Pancreas (tissue), 10 donors: ENCODE results near the gene PTPRD. TPM values are rescaled to one million over a fixed set of nuclear protein-coding genes. Genes with fewer than 3 reads are reported as not detected.

Experiments used
- ATAC-seq, 4 donors: fragments of 200-7000 bp; cut with Tn5 transposase; one replicate each; pipeline versions ENCODE4 v1.8.0 to v1.9.1; 2020; ENCODE audit warnings: mild to moderate bottlenecking in 4 of 4, moderate library complexity in 4 of 4
- DNase-seq, 6 donors: peaks; one replicate each; pipeline ENCODE4 v3.0.0-alpha.2; 2020
- FAIRE-seq: peaks from 2 replicates; lab custom pipeline; 2012; peaks lifted over from hg19 to GRCh38; lab: Jason Lieb, UNC
- H3K27ac ChIP-seq, 4 donors: fragments of 200-600 bp; sonication (generic); 1 replicate in 3 of 4; 2 replicates in 1 of 4; pipeline versions ENCODE4 v1.5.0 to v1.8.0; 2020
- H3K27me3 ChIP-seq, 4 donors: fragments of 200-600 bp; one replicate each; pipeline ENCODE4 v1.8.0; 2021
- H3K36me3 ChIP-seq, 3 donors: fragments of 200-600 bp; sonication (generic) in 1 of 3; one replicate each; pipeline versions ENCODE4 v1.5.0 to v1.8.0; 2020 to 2021
- H3K4me1 ChIP-seq, 3 donors: fragments of 200-600 bp; one replicate each; pipeline ENCODE4 v1.8.0; 2021
- H3K4me3 ChIP-seq, 4 donors: fragments of 200-600 bp; sonication (generic) in 2 of 4; one replicate each; pipeline versions ENCODE4 v1.5.0 to v1.8.0; 2020 to 2021
- H3K9me3 ChIP-seq, 4 donors: fragments of 200-600 bp; one replicate each; pipeline ENCODE4 v1.8.0; 2021
- WGBS, 2 donors: extraction: QIAGEN DNeasy Blood & Tissue Kit; methylation state at CpG; one replicate each; pipeline ENCODE4 v1.1.7; 2013; 5-methylcytosine and 5-hydroxymethylcytosine counted together
- intact Hi-C, 3 donors: fragments of 100-400 bp; cut with DNase I; formaldehyde crosslinking; loops; one replicate each; pipeline versions ENCODE4 v1.11.1 to v1.14.2; 2022
- polyA plus RNA-seq, 2 donors: library from polyadenylated mRNA; stranded (reverse); fragments of 200-250 nt; gene quantifications; one replicate each; pipeline ENCODE4 v1.2.3, GENCODE V29; 2013
- total RNA-seq, 6 donors: library from RNA; stranded (reverse); fragmentation: NEBNext Ultra II Directional in 4 of 6; extraction: Animal tissue kit (Norgen Biotek cat#: 25700) in 4 of 6; gene quantifications; one replicate each; pipeline versions ENCODE4 v1.2.1 to v1.2.4, GENCODE V29; 2021 to 2023
- TF ChIP-seq, protein P1 (sequence below), 4 donors: fragments of 200-600 bp; sonication (generic) in 3 of 4; IDR thresholded peaks; one replicate each; pipeline versions ENCODE4 v1.5.0 to v1.8.0; 2021; ENCODE audit warnings: antibody characterized with exemption in 4 of 4
- donor health status: healthy with polysubstance abuse.
- donor health status: DM: no; HTN: no; CAD: no; lungs with moderate emphysema.
- donor health status: DM: no; HTN: no; CAD: no.
- donor health status: control.
- donor health status: control.
- donor health status: Bipolar disorder and iron deficiency.
- donor health status: DM: yes; HTN: yes; CAD: no.
- donor health status: DM: no; HTN: no; CAD: no.
- donor health status: DM: no; HTN: no; CAD: no.
- donor health status: DM: yes; HTN: yes; CAD: no.

PTPRD gene
- total and polyA plus RNA-seq, 8 donors, result 2.1 to 21.7 (median 5.1) TPM

DNA sequence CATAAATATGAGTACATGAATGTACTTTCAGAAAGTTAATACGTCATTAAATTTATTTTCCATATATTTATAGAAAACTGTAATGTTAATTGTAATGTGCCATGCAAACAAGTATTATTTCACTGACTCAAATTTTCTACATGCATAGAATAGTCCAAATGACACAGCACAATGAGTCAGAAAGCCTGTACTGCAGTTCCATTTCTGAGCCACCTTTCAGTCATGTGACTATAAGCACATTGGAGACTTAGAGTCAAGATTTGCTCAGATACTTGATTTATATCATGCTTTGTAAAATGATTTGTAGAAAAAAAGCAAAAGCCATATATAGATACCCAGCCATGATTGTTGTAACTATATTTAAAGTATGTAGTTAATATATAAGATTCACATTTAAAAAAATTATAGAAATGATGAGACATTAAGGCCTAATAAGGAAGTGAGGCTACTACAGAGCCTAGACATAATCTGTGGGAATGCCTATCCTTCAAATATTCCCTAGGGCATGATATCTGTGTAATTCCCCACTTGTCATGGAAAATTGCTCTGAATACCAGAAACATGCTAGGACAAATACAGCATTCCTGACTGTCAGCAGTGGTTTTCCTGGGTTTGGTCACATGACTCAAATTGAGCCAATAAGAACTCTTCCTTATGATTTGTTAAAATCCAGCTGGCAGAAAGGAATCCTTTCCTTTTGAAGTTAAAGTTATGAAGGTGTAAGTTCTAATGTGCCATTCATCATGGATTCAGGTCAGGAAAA, 50.0 kb downstream of the PTPRD start:
- DNase-seq (no peak), ATAC-seq (no peak), FAIRE-seq (no peak)
- intact Hi-C loops, result no loop called here
- 52 to 63% methylated on average over 1 of the region's 1 CpG for whole genome bisulfite sequencing, 2 donors
- Histone ChIP-seq H3K27me3 (no peaks in the 10 kb centered on the region), H3K36me3 (no peaks in the 10 kb centered on the region), H3K9me3 (no peaks in the 10 kb centered on the region), H3K4me1 (no peaks in the 10 kb centered on the region), H3K4me3 (no peak overlapping the region), H3K27ac (no peak overlapping the region)
- TF ChIP-seq, protein P1, sequence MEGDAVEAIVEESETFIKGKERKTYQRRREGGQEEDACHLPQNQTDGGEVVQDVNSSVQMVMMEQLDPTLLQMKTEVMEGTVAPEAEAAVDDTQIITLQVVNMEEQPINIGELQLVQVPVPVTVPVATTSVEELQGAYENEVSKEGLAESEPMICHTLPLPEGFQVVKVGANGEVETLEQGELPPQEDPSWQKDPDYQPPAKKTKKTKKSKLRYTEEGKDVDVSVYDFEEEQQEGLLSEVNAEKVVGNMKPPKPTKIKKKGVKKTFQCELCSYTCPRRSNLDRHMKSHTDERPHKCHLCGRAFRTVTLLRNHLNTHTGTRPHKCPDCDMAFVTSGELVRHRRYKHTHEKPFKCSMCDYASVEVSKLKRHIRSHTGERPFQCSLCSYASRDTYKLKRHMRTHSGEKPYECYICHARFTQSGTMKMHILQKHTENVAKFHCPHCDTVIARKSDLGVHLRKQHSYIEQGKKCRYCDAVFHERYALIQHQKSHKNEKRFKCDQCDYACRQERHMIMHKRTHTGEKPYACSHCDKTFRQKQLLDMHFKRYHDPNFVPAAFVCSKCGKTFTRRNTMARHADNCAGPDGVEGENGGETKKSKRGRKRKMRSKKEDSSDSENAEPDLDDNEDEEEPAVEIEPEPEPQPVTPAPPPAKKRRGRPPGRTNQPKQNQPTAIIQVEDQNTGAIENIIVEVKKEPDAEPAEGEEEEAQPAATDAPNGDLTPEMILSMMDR (IDR thresholded peaks at IDR 0.05), result no peak

DNA sequence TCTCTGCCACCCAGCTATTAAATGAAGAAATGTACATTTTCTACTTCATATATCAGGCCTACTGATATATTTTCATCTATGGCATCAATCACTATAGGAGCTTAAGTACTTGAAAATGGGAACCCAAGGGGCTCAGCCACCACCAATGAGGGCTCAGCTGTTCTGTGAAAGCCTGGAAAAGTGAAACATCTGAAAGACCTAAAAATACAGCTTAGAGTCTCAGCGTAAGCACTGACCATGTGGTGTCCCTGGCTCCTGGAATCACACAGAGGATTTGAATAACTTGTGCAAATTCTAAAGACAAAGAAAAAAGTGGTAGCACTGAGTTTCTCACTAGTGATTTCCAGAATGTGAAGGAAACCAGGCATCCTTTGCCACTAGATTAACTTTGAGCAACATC, 64.5 kb downstream of the PTPRD start:
- ATAC-seq (no peak), DNase-seq (no peak), FAIRE-seq (no peak)
- intact Hi-C loops, result no loop called here
- H3K27me3 ChIP-seq, result no peaks in the 10 kb centered on the region
- TF ChIP-seq, protein P1 (IDR thresholded peaks at IDR 0.05), result no peak
- H3K9me3 ChIP-seq, result no peaks in the 10 kb centered on the region
- H3K4me1 ChIP-seq, result no peaks in the 10 kb centered on the region
- WGBS, 2 donors, result 60 to 75% methylated on average over 1 of the region's 1 CpG
- H3K4me3 ChIP-seq, result no peak overlapping the region
- no peak overlapping the region for H3K27ac ChIP-seq
- H3K36me3 ChIP-seq, result no peaks in the 10 kb centered on the region

DNA sequence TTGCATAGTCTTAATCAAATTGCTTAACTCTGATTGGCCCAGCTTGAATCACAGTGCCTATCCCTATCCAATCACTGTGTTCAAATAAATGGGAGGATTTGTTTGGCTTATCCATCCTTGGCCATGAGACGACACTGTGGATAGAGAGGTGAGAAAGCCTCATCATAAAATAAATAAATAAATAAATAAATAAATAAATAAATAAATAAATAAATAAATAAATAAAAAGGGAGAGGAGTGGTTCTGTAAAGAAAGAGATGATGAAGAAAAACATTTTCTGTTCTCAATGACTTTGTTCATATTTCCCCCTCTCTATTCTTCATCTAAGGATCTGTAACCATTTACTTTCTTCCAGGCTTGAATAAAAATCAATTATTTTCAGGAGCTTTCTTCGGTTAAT, 74.7 kb downstream of the PTPRD start:
- H3K27me3 ChIP-seq, result no peaks in the 10 kb centered on the region
- no peak for DNase-seq
- ATAC-seq, result no peak
- no peaks in the 10 kb centered on the region for H3K36me3 ChIP-seq
- 56 to 69% methylated on average over 2 of the region's 2 CpGs for WGBS, 2 donors
- H3K4me3 ChIP-seq, result no peak overlapping the region
- TF ChIP-seq, protein P1 (IDR thresholded peaks at IDR 0.05), result no peak
- no peaks in the 10 kb centered on the region for H3K4me1 ChIP-seq
- no peak for FAIRE-seq
- intact Hi-C loops, result no loop called here
- no peak overlapping the region for H3K27ac ChIP-seq
- H3K9me3 ChIP-seq, result no peaks in the 10 kb centered on the region

DNA sequence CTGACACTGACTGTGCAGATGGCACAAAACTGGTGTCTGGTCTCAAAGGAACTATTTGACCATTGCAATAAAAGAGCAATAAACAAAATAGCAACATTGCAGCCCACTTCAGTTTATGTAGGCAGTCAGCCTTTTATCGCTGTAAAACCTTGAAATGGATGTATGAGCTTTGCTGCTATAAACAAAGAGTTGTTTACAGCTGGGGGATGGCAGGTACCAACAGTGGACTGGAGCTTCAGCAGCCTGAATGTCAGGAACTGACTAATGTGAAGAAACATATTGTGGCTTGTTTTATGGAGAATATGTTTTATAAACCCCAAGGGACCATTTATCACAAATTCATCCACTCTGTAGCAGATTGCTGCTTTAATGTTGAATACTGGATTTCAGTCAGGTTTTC, 78.0 kb downstream of the PTPRD start:
- ATAC-seq (no peak), DNase-seq (no peak), FAIRE-seq (no peak)
- H3K36me3 ChIP-seq, result no peaks in the 10 kb centered on the region
- TF ChIP-seq, protein P1 (IDR thresholded peaks at IDR 0.05), result no peak
- no peak overlapping the region for H3K4me3 ChIP-seq
- no peaks in the 10 kb centered on the region for H3K4me1 ChIP-seq
- intact Hi-C loops, result no loop called here
- H3K27me3 ChIP-seq, result no peaks in the 10 kb centered on the region
- no peaks in the 10 kb centered on the region for H3K9me3 ChIP-seq
- WGBS, 2 donors, result 49% methylated on average over 1 of the region's 1 CpG
- no peak overlapping the region for H3K27ac ChIP-seq

DNA sequence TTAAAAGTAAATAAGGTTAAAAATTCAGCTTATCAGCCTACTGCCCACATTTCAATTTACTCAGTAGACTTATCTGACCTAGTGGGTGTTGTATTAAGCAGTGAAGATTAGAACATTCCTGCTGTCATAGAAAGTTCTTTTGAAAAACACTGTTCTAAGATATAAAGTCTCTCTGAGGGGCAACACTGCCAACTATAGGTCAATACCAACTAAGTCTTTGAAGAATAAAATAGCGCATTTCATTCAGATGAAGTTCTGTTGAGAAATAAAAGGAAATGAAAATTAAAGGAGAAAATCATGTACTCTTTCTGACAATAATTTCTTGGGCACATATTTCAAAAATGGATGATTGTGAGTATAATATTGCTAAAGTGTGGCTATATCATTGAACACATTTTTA, 86.8 kb downstream of the PTPRD start:
- Histone ChIP-seq H3K36me3 (no peaks in the 10 kb centered on the region), H3K27me3 (no peaks in the 10 kb centered on the region), H3K27ac (no peak overlapping the region), H3K9me3 (no peaks in the 10 kb centered on the region), H3K4me1 (no peaks in the 10 kb centered on the region), H3K4me3 (no peak overlapping the region)
- no peak for DNase-seq
- TF ChIP-seq, protein P1 (IDR thresholded peaks at IDR 0.05), result no peak
- WGBS, 2 donors, result 32 to 37% methylated on average over 1 of the region's 1 CpG
- FAIRE-seq, result no peak
- peak in 1 of 4 donors; percentile 25 for ATAC-seq
- intact Hi-C loops, result no loop called here
